ELR (cell line): ENCODE data around the gene MFSD1.

Experiments
- DNase-seq: peaks from one replicate; pipeline ENCODE4 v3.0.0-alpha.2; 2015; ENCODE audit warnings: low read depth

MFSD1 gene, protein sequence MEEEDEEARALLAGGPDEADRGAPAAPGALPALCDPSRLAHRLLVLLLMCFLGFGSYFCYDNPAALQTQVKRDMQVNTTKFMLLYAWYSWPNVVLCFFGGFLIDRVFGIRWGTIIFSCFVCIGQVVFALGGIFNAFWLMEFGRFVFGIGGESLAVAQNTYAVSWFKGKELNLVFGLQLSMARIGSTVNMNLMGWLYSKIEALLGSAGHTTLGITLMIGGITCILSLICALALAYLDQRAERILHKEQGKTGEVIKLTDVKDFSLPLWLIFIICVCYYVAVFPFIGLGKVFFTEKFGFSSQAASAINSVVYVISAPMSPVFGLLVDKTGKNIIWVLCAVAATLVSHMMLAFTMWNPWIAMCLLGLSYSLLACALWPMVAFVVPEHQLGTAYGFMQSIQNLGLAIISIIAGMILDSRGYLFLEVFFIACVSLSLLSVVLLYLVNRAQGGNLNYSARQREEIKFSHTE

DNA sequence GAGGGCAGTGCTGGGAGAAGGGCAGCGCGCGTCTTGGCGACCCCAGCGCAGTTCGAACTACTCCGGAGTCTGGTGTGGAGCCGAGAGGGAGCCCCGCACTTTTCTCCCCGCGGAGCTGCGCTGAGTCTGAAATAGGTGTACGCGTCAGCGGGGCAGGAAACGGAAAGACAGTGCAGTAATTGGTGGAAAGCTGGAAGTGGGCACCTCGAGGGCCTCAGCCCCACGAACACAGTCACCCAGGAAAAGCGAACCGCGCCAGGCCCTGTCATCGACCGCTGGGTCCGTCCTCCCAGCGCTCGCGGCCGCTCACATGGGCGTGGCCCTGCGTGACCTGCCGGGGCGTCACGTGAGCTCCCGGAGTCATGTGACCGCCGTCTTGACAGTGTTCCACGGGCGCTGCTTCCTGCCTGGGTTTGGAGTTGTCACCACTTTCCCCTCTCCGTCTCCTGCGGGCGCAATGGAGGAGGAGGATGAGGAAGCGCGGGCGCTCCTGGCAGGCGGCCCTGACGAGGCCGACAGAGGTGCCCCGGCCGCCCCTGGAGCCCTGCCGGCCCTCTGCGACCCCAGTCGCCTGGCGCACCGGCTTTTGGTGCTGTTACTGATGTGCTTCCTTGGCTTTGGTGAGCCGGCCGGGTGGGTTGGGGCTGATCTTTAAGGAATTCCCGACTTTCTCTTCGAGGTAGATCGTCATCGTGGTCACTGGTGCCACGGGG lies at the start of gene MFSD1:
Gene MFSD1, plus strand, starts transcription at position 359 of the 713 bp plus-strand sequence. Its CDS starts 99 bp downstream, at position 458.
- DNase-seq: peak; percentile 97

DNA sequence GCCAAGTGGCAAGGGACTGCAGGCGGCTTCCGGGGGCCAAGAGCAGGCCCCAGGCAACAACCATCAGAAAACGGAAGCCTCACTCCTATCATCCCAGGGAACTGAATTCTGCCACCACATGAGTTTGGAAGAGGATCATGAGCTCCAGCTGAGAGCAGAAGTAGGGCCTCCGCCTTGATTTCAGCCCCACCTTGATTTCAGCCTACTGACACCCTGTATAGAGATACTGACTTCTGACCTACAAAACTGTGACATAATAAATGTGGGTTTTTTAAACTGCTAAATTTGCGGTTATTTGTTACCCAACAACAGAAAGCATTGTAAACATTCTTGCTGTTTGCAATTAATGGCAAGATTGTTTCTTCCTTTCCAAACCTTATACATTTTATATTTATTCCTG lies 48.0 kb upstream of the MFSD1 start:
- no peak for DNase-seq

DNA sequence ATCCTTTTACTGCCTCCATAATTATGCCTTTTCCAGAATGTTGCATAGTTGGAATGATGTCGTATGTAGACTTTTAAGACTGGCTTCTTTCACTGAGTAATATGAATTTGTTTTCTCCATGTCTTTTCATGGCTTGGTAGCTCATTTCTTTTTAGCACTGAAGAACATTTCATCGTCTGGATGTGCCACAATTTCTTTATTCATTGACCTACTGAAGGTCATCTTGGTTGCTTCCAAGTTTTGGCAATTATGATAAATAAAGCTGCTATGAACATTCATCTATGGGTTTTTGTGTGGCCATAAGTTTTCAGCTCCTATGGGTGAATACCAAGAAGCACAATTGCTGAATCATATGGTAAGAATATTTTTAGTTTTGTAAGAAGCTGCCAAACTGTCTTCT lies 46.4 kb upstream of the MFSD1 start:
- no peak for DNase-seq

DNA sequence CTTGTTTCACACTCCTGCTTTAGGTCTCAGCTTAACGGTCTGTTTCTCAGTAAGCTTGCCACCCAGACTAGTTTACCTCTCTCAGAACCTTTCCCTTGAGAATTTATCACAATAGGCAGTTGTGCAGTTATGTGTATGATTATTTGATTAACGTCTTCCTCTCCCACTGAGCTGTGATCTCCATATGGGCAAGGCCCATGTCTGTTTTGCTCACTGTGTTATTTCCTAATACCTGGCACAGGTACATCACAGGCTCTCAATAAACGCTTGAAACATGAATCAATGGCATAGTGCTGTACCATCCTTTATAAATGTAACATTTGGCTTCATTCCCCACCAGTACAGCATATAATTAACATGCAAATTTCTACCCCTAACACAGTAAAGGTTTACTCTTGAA lies 40.5 kb upstream of the MFSD1 start:
- DNase-seq: no peak

DNA sequence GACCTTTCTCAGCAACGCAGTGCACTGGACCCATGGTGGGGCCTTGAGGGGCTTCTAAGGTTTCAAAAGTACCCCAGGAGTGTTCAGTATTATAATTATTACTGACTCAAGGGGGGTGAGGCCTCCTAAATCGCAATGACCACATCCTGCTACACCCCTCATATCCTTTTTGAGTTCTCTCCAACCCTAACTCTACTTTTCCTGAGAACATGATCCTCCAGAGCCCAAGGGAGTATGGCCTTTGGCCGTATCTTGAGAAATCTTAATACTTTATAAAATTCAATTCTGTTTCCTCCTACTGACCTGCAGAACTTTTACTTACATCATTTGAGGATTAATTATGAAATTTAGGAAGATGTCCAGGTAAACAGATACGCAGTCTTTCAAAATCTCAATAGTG lies 39.2 kb upstream of the MFSD1 start:
- DNase-seq: no peak

DNA sequence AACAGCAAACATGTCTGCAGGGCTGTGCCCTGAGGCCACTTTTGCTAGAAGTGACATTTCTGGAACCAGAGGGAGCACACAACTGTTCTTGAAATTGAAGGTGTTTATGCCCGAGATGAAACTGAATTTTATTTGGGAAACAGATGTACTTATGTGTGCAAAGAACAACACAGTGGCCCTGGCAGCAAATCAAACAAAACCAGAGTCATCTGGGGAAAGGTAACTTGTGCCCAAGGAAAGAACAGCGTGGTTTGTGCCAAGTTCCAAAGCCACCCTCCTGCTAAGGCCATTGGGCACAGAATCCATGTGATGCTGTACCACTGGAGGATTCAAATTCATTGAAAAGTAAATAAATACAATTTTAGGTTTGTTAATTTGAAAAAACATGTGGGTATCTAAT lies 38.4 kb upstream of the MFSD1 start:
- DNase-seq: no peak

DNA sequence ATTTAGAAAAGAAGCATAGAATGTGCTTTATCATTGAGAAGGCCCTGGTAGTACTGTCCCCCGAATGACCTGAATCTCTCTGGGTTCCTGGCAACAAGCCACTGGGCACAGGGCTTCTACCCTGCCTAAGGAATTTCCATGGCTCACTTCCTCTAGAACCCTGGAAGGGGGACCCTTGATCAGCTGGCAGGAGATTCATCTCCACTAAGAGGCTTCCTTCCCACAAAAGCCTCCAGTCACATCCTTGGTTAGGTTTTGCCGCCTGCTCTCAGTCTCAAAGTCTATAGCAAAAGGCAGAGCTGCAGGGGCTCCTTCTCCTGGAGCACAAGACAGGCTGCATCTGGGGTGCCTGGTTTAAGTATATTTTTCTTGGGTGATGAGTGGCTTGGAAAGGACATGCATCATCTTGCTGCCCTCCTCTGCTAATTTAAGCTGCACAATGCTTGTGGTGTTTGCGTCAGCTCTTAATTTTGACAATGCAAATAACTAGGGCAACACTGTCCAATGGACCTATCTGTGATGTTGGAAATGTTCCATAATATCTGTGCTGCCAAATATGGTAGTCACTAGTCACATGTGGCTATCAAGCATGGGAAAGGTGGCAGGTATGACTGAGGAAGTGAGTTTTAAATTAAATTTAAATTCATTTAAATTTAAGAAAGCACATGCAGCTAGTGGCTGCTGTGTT lies 36.2 kb upstream of the MFSD1 start:
- peak; percentile 59 for DNase-seq

DNA sequence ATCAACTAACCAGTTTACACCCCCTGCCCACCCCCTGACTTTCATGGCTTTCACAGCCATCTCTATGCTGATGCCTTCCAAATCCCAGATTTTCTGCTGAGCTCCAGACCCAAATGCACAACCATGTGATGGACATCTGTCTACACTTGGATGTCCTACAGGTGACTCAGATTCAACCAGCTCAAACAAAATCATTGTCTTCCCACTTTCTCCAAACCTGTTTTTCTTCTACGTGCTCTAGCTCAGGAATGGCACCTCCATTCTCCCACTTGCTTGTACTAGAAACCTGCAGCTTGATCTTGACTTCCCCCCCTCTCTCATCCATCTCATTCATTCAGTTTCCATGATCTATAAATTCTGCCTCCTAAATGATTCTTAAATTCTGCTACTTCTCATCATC lies 35.5 kb upstream of the MFSD1 start:
- no peak for DNase-seq

DNA sequence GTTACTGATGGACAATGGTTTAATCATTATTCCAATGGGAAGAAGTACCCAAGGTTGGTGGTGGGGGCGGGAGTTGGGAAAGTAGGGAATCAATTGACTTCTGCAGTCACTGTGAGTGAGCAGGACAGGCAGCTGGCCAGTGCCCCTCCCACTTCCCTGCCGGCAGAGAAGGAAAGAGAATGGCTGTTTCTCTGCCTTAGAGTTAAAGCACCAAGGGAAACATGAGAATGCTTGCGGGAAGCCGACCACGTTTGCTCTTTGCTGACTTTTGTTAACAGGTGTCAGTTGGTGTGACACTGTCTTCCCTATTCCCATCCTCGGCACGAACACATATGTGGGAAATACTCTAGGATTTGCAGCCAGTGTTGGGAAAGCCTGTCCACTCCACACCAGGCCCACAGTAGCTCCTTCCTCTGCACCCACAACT lies 33.5 kb upstream of the MFSD1 start:
- peak; percentile 72 for DNase-seq

DNA sequence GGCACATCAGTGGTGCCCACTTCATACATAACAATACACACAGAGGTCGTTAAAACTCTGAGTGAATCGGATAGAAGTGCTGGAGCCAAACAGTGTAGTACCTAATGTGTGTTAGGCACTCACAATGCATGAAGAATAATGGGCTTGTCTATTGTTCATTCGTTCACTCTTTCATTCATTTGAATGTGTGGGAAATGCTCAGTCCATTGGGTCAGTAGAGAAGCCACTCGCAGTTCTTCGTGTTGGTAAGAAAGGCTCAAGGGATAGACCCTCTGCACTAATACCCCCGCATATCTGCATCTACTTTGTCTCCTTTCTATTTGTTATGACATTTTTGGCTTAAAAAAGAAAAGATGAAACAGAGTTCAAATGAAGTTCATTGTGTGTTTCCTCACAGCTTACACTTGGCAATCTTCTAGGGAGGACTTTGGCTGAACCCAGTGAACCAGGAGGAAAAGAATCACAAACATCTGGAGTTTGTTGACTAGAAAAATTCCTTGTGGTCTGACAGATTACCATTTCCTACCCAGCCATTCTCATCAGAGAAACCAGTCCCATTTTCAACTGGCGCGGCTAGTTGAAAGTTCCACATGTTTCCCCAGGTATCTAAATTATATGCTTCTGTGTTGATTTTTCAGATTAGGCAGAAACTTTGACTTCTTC lies 32.8 kb upstream of the MFSD1 start:
- DNase-seq: peak; percentile 95

DNA sequence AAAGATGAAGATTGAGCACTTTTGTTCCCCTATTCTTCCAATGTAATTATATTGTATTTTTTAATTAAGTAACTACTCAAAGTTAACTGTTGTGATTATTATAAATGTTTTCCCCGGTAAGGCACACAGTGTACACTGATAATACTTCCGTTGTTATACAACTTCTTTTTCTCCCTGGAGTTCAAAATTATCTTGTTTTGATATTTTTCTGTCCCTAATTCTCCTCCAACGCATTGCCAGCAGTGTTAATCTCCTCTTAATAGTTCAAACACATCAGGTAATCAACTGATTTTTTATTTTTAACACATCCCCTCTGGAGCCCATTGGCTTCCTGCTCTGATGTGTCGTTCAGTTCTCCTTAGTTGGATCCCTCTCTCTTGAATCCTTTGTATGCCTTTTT lies 32.3 kb upstream of the MFSD1 start:
- DNase-seq: peak; percentile 52

DNA sequence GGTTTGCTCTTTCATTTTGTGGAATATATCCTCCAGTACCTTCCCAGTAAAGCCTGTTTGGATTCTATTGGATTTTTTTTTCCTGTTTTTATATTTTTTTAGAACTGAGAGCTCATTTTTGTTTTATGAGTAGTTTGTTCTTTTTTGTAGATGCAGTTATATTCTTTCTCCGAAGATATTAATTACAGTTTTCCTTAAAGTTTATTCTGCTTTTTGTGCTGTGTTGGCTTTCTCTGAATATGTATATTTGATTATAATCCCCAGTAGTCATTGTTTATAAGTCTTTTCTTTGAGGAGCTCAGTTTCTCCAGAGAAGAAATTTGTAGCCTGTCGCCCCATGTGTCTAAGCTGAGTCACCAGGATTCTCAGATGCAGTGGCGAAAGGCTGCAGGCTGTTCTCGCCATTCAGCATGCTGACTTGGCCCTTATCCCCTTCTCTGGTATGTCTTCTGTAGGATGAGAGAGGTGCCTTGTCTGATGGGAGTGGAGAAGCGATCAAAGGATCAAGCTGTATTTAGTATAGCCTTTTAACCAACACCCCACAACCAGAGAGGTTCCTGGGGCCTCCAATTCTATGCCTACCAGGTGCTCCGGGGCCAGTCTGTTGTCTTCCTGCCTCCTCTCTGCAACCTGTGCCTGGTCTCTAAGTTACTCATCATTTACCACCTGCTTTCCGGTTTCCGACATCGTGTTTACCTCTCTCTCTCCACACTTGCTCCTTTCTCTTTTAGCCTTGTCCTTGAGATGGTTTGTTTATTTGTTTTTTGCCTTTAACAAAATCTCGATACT lies 31.7 kb upstream of the MFSD1 start:
- DNase-seq: peak; percentile 94

DNA sequence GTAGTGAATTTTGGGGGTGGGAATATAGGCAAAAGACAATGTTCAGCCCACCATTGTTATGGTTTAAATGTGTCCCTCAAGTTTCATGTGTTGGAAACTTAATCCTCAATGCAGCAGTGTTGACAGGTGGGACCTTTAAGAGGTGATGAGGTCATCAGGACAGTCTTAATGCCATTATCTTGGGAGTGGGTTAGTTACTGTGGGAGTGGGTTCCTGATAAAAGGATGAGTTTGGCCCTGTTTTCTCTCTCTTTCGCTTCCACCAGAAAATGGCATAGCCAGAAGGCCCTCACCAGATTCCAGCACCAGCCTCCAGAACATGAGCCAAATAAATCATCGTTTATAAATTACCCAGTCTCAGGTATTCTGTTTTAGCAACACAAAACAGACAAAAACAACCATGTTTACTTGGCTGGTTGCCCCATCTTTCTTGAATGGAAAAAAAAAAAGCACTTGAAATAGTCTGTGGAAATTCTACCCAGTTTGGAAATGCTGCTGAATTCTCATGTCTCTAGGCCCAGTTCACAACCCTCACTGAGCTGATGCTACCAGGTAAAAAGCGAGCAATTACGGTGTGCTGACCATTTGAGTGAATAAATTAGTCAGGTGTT lies 31.0 kb upstream of the MFSD1 start:
- DNase-seq: no peak

DNA sequence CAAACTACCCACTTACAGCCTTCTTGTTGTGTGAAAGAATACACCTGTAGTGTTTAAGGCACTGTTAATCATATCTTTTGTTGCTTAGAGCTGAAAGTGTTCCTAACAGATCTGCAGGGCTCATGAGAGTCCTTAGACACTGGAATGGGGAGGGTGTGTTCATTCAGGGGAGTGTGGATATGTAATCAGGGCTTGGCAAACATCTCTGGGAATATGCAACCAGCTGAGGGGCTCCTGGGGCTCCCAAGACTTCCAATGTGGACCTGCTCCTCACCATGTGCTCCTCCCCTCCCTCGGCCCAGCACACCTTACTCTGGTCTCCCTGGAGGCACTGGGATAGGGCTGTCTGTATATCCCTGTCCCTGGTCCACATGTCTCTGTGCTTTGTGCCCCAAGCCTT lies 30.3 kb upstream of the MFSD1 start:
- no peak for DNase-seq

DNA sequence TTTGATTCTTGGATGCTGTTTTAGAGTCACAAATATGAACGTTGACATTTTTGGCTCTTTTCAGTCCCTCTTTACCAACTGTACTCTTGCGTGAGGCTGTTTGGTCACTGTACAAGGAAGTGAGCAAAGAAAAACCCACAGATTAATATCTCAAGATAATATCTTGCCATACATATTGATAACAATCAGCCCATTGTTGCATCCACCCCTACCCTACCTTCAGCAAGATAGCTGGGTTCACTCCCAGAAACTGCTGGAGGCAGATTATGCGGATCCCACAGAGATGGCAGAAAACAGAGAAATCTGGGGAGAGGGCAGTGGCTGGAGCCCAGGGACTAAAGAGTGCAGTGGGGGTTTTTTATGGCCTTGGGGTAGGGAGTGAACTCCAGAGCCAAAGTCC lies 29.9 kb upstream of the MFSD1 start:
- DNase-seq: no peak

DNA sequence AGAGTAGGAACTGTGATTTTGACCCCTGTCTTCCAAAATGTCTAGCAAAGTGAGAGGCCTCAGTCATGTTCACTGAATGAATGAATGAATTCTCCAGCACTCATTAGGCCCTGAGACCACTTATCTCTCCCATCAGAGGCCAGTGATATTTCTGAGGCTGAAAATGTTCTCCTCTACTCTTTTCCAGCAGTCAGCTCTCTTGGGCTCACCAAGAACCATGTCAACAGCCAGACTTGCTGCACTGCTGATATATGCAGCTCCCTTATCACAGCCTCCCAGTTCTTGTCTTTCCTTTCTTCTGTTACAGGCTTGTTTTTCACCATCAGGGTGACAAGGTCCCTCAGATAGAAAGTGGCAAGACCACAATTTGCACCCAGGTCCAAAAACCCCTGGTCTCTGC lies 28.7 kb upstream of the MFSD1 start:
- DNase-seq: no peak

DNA sequence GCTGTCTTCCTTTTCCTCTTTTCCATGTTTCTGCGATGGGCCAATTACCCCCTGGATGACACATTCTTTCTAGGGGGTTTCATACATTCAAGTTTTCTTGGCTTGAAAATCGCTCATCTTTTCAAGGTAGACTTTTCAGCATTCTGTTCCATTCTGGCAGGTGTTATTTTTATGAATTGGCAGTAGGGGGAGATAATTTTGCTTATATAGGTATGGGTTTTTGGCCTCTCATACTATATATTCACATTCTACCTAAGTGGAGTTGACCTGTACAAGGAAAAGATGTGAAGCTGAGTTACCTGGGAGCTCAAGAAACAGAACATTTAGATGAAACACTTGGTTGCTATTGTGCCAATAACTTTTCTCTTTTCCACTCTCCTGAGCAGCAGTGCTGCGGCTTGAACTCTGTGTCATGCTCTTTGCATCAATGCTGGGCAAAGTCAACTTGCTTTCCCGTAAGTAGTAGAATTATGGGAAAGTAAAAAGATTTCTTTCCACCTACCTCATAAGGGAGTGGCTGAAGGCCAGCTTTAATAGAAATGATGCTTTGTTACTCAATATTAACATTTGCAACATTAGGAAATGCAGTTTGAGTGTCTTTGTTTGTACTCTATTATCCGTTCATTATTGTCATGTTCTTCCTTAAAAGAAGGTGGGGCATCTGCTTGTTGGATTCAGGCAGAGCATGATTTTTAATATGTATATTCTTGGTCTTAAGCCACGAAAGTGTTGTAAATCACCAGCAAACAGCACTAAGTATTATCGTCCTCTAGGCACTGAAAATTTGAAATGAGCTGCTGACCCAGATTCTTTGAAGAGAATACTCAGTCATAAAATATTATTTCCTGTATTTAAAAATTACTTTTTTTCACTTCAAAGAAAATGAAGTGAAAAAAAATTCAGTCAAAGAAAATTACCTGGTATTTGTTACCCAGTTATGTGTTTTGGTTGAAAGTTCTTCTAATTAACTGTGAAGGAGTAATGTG lies 27.7 kb upstream of the MFSD1 start:
- no peak for DNase-seq

DNA sequence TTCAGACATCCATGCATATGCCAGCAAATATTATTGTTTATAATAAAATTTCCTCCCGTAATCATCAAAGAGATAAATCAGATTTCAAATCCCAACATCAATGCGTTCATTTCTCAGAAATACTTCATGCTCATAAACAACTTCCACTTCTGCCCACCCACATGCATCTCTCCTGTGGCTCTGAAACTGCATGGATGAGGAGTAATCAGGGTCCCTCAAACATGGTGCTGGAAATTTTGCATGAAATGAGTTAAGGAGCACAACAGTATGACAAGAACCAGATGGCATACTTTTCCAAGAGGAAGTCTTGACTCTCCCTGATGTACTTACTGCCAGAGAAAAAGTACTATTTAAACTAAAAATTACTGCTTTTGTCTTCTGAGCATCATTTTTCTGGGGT lies 26.9 kb upstream of the MFSD1 start:
- no peak for DNase-seq
